ENCODE results near the gene MUC5AC.

The MUC5AC gene

GRCh38 chr11:1197431-1197885, 39.7 kb downstream of the MUC5AC start:
- no peak for DNase-seq (ENCODE audit: low spot score)

- DNase-seq (ENCODE audit: low spot score), result no peak
These were observed 40.3 kb downstream of the MUC5AC start for GRCh38 chr11:1197886-1198560.

- DNase-seq (ENCODE audit: low spot score), result no peak
These were observed 40.9 kb downstream of the MUC5AC start for GRCh38 chr11:1198561-1199240.

- DNase-seq (ENCODE audit: low spot score), result no peak
These were observed 41.5 kb downstream of the MUC5AC start for GRCh38 chr11:1199241-1199750.

- no peak for DNase-seq (ENCODE audit: low spot score)
These were observed 42.2 kb downstream of the MUC5AC start for GRCh38 chr11:1199751-1200610.

GRCh38 chr11:1200611-1201191, 42.9 kb downstream of the MUC5AC start:
- DNase-seq (ENCODE audit: low spot score), result no peak

- no peak for DNase-seq (ENCODE audit: low spot score)
These were observed 43.8 kb downstream of the MUC5AC start for GRCh38 chr11:1201395-1202153.

- peak; percentile 7 for DNase-seq (ENCODE audit: low spot score)
These were observed 44.5 kb downstream of the MUC5AC start for GRCh38 chr11:1202154-1202775.

GRCh38 chr11:1202776-1203504, 45.2 kb downstream of the MUC5AC start:
- DNase-seq (ENCODE audit: low spot score), result peak; percentile 49

GRCh38 chr11:1203505-1204271, 45.9 kb downstream of the MUC5AC start:
- no peak for DNase-seq (ENCODE audit: low spot score)

- DNase-seq (ENCODE audit: low spot score), result no peak
These were observed 46.8 kb downstream of the MUC5AC start for GRCh38 chr11:1204381-1205101.

- DNase-seq (ENCODE audit: low spot score), result no peak
These were observed 47.6 kb downstream of the MUC5AC start for GRCh38 chr11:1205121-1205986.

GRCh38 chr11:1205987-1206331, 48.2 kb downstream of the MUC5AC start:
- no peak for DNase-seq (ENCODE audit: low spot score)

- no peak for DNase-seq (ENCODE audit: low spot score)
These were observed 48.9 kb downstream of the MUC5AC start for GRCh38 chr11:1206391-1207271.

GRCh38 chr11:1207401-1208143, 49.8 kb downstream of the MUC5AC start:
- no peak for DNase-seq (ENCODE audit: low spot score)

- no peak for DNase-seq (ENCODE audit: low spot score)
These were observed 50.3 kb downstream of the MUC5AC start for GRCh38 chr11:1208144-1208393.

All from cerebellar cortex (tissue), 1 donor.